ENCODE results near the gene PCGF6.

DNA sequence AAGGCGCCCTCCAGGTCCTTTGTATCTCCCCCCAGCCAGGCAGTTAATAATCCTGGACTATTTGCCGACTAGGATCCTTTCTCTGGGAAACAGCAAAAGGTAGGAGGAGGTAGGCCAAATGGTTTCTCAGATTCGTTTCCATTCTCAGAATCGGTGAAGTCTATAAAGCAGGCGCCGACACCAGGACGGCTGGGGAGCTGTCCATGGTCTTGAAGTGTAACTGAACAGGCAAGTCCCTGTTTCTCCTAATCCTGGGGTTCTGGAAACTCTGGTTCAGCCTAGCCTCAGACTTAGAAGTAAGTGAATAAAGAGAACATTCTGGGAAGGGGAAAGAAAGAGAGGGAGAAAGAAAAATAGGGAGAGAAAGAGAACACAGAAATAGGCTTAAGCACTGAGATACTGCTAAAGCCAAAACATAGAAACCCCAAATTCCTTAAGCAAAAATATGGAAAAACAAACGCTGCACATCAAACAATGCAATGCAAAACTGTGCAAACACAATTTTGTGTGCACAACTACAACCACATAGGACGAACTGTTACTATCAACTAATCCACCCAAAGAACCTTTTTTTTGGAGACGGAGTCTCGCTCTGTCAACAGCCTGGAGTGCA, 85.1 kb downstream of the PCGF6 start:
- TF ChIP-seq, protein P1, sequence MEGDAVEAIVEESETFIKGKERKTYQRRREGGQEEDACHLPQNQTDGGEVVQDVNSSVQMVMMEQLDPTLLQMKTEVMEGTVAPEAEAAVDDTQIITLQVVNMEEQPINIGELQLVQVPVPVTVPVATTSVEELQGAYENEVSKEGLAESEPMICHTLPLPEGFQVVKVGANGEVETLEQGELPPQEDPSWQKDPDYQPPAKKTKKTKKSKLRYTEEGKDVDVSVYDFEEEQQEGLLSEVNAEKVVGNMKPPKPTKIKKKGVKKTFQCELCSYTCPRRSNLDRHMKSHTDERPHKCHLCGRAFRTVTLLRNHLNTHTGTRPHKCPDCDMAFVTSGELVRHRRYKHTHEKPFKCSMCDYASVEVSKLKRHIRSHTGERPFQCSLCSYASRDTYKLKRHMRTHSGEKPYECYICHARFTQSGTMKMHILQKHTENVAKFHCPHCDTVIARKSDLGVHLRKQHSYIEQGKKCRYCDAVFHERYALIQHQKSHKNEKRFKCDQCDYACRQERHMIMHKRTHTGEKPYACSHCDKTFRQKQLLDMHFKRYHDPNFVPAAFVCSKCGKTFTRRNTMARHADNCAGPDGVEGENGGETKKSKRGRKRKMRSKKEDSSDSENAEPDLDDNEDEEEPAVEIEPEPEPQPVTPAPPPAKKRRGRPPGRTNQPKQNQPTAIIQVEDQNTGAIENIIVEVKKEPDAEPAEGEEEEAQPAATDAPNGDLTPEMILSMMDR (IDR thresholded peaks at IDR 0.05) = no peak
- TF ChIP-seq POLR2AphosphoS5 (IDR thresholded peaks at IDR 0.05) (no peak), POLR2A (IDR thresholded peaks at IDR 0.05) (no peak)

Data from prostate gland (tissue), 2 donors.